Neural cell (in vitro differentiated cells): ENCODE results near the gene HRH1. TPM values are rescaled to one million over a fixed set of nuclear protein-coding genes. Genes with fewer than 3 reads are reported as not detected.

Source experiments
- H2AFZ ChIP-seq: fragments of 200-600, 300-800 bp; sonication (generic), shearing (Covaris generic); 2 replicates; pipeline ENCODE4 v1.6.0; 2014; ENCODE audit warnings: low read depth, mild to moderate bottlenecking, antibody characterized with exemption, low read length, moderate library complexity
- H3F3A ChIP-seq: fragments of 200-600 bp; shearing (Covaris generic); 2 replicates; pipeline ENCODE4 v1.6.1; 2016; ENCODE audit warnings: mild to moderate bottlenecking, moderate library complexity, mixed read lengths, antibody characterized with exemption, low read length; ENCODE audit not compliant: insufficient read depth, poor library complexity, severe bottlenecking
- H3K27ac ChIP-seq: fragments of 200-600, 300-800 bp; sonication (generic), shearing (Covaris generic); 2 replicates; pipeline ENCODE4 v1.5.1; 2014; ENCODE audit warnings: mild to moderate bottlenecking, low read length, moderate library complexity
- H3K27me3 ChIP-seq: fragments of 300-800, 200-600 bp; sonication (generic), shearing (Covaris generic); 2 replicates; pipeline ENCODE4 v1.6.0; 2014; ENCODE audit warnings: mild to moderate bottlenecking, low read depth, low read length, moderate library complexity; ENCODE audit not compliant: insufficient read depth
- H3K36me3 ChIP-seq: fragments of 300-800, 200-600 bp; sonication (generic), shearing (Covaris generic); 2 replicates; pipeline ENCODE4 v1.5.1; 2014; ENCODE audit warnings: mild to moderate bottlenecking, antibody characterized with exemption, low read length, moderate library complexity; ENCODE audit not compliant: insufficient read depth
- H3K4me2 ChIP-seq: fragments of 300-800, 200-600 bp; sonication (generic), shearing (Covaris generic); 2 replicates; pipeline ENCODE4 v1.6.0; 2014; ENCODE audit warnings: mild to moderate bottlenecking, low read length
- H3K4me3 ChIP-seq: fragments of 300-800, 200-600 bp; sonication (generic), shearing (Covaris generic); 2 replicates; pipeline ENCODE4 v1.5.1; 2014; ENCODE audit warnings: mild to moderate bottlenecking, low read length, moderate library complexity
- H3K79me2 ChIP-seq: fragments of 200-600 bp; shearing (Covaris generic); replicated peaks from 2 replicates; pipeline ENCODE4 v1.6.0; 2014; ENCODE audit warnings: mild to moderate bottlenecking, low read length, moderate library complexity; ENCODE audit not compliant: insufficient read depth
- H3K9ac ChIP-seq: fragments of 300-800, 200-600 bp; sonication (generic), shearing (Covaris generic); 2 replicates; pipeline ENCODE4 v1.6.1; 2016; ENCODE audit warnings: mild to moderate bottlenecking, low read length, mixed read lengths
- H3K9me2 ChIP-seq: fragments of 200-600 bp; shearing (Covaris generic); 2 replicates; pipeline ENCODE4 v1.6.1; 2016; ENCODE audit warnings: mild to moderate bottlenecking, low read length, mixed read lengths; ENCODE audit not compliant: insufficient read depth
- H3K9me3 ChIP-seq: fragments of 200-600, 300-800 bp; sonication (generic), shearing (Covaris generic); 2 replicates; pipeline ENCODE4 v1.6.1; 2016; ENCODE audit warnings: mild to moderate bottlenecking, mixed run types, low read length, moderate library complexity, mixed read lengths
- H4K20me1 ChIP-seq: fragments of 200-600 bp; shearing (Covaris generic); 2 replicates; pipeline ENCODE4 v1.6.1; 2016; ENCODE audit warnings: mild to moderate bottlenecking, mixed run types; ENCODE audit not compliant: insufficient read depth
- EP300 ChIP-seq: fragments of 450-650 bp; conservative IDR thresholded peaks from 2 replicates; pipeline ENCODE4 v1.6.1; 2014; ENCODE audit warnings: antibody characterized with exemption, mild to moderate bottlenecking, moderate library complexity; ENCODE audit not compliant: poor library complexity, severe bottlenecking
- EZH2 ChIP-seq: fragments of 200-600, 300-800 bp; shearing (Covaris generic), sonication (generic); IDR thresholded peaks from 2 replicates; pipeline ENCODE4 v1.6.1; 2014; ENCODE audit warnings: antibody characterized with exemption, low read length, borderline replicate concordance, mild to moderate bottlenecking; ENCODE audit not compliant: insufficient read depth, poor library complexity, severe bottlenecking
- MXI1 ChIP-seq: fragments of 450-650 bp; conservative IDR thresholded peaks from 2 replicates; pipeline ENCODE4 v1.6.1; 2014; ENCODE audit warnings: antibody characterized with exemption, mild to moderate bottlenecking; ENCODE audit not compliant: poor library complexity, severe bottlenecking
- POLR2AphosphoS5 ChIP-seq: IDR thresholded peaks from 2 replicates; pipeline ENCODE4 v1.6.1; 2012
- RAD21 ChIP-seq: fragments of 450-650 bp; conservative IDR thresholded peaks from 2 replicates; pipeline ENCODE4 v1.6.1; 2014; ENCODE audit warnings: antibody characterized with exemption, mild to moderate bottlenecking, moderate library complexity
- SMC3 ChIP-seq: fragments of 450-650 bp; conservative IDR thresholded peaks from 2 replicates; pipeline ENCODE4 v1.6.1; 2014; ENCODE audit warnings: antibody characterized with exemption, mild to moderate bottlenecking, moderate library complexity; ENCODE audit not compliant: poor library complexity
- TAF1 ChIP-seq: IDR thresholded peaks from 2 replicates; pipeline ENCODE4 v1.6.1; 2012; ENCODE audit warnings: low read depth
- polyA plus RNA-seq: library from polyadenylated mRNA; depleted of rRNA; stranded (reverse); fragments of >200 nt; gene quantifications from 2 replicates; pipeline ENCODE4 v1.2.3, GENCODE V29; 2014
- TF ChIP-seq, protein P1 (sequence below): IDR thresholded peaks from 2 replicates; pipeline ENCODE4 v1.6.1; 2012; ENCODE audit warnings: borderline replicate concordance
- TF ChIP-seq, protein P2 (sequence below): fragments of 450-650 bp; IDR thresholded peaks from 2 replicates; pipeline ENCODE4 v1.5.1; 2014; ENCODE audit warnings: antibody characterized with exemption, mild to moderate bottlenecking, moderate library complexity; ENCODE audit not compliant: poor library complexity, severe bottlenecking

HRH1 gene
- polyA plus RNA-seq, 1 donor from 2014 or later, result 0.06 TPM

DNA sequence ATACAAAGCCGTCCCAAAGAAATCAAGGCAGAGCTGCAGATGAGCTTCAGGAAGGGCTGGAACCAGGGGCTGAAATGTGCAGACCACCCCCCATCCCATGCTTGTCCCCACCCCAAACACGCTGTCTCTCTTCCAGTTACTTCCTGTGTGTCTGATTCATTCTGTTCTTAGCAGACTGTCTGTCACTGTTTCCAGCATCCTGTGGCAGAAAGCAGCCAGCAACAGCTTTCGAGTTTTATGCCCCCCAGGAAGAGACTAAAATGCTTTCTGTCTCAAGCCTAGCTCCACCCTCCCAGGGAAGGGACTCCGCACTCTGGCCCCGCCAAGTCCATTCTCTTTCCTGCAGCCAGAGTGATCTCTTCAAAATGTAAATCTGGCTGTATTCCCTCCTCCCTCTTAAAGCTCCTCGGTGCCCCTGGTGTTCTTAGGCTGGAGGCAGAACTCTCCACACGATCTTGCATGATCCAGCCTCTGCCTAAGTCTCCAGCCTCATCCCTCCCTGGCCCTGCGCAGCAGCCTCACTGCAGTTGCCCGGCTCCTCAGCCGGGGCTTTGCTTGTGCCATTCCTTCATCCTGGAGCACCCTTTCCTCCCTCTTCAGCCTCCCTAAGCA lies 41.5 kb downstream of the HRH1 start:
- Histone ChIP-seq H3K27ac (no peak overlapping the region), H3K9me2 (no peaks in the 10 kb centered on the region), H3K27me3 (no peaks in the 10 kb centered on the region), H3K79me2 (no peaks in the 10 kb centered on the region), H3F3A (no peaks in the 10 kb centered on the region), H2AFZ (no peak overlapping the region), H4K20me1 (no peaks in the 10 kb centered on the region), H3K4me2 (no peak overlapping the region), H3K36me3 (no peaks in the 10 kb centered on the region), H3K9me3 (no peaks in the 10 kb centered on the region), H3K4me3 (no peak overlapping the region), H3K9ac (no peak overlapping the region)
- TF ChIP-seq EP300 (no peak), MXI1 (no peak), EZH2 (no peak), POLR2AphosphoS5 (no peak), RAD21 (no peak), SMC3 (no peak), TAF1 (no peak)
- TF ChIP-seq, protein P1, sequence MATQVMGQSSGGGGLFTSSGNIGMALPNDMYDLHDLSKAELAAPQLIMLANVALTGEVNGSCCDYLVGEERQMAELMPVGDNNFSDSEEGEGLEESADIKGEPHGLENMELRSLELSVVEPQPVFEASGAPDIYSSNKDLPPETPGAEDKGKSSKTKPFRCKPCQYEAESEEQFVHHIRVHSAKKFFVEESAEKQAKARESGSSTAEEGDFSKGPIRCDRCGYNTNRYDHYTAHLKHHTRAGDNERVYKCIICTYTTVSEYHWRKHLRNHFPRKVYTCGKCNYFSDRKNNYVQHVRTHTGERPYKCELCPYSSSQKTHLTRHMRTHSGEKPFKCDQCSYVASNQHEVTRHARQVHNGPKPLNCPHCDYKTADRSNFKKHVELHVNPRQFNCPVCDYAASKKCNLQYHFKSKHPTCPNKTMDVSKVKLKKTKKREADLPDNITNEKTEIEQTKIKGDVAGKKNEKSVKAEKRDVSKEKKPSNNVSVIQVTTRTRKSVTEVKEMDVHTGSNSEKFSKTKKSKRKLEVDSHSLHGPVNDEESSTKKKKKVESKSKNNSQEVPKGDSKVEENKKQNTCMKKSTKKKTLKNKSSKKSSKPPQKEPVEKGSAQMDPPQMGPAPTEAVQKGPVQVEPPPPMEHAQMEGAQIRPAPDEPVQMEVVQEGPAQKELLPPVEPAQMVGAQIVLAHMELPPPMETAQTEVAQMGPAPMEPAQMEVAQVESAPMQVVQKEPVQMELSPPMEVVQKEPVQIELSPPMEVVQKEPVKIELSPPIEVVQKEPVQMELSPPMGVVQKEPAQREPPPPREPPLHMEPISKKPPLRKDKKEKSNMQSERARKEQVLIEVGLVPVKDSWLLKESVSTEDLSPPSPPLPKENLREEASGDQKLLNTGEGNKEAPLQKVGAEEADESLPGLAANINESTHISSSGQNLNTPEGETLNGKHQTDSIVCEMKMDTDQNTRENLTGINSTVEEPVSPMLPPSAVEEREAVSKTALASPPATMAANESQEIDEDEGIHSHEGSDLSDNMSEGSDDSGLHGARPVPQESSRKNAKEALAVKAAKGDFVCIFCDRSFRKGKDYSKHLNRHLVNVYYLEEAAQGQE, result no peak
- TF ChIP-seq, protein P2, sequence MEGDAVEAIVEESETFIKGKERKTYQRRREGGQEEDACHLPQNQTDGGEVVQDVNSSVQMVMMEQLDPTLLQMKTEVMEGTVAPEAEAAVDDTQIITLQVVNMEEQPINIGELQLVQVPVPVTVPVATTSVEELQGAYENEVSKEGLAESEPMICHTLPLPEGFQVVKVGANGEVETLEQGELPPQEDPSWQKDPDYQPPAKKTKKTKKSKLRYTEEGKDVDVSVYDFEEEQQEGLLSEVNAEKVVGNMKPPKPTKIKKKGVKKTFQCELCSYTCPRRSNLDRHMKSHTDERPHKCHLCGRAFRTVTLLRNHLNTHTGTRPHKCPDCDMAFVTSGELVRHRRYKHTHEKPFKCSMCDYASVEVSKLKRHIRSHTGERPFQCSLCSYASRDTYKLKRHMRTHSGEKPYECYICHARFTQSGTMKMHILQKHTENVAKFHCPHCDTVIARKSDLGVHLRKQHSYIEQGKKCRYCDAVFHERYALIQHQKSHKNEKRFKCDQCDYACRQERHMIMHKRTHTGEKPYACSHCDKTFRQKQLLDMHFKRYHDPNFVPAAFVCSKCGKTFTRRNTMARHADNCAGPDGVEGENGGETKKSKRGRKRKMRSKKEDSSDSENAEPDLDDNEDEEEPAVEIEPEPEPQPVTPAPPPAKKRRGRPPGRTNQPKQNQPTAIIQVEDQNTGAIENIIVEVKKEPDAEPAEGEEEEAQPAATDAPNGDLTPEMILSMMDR, result no peak

DNA sequence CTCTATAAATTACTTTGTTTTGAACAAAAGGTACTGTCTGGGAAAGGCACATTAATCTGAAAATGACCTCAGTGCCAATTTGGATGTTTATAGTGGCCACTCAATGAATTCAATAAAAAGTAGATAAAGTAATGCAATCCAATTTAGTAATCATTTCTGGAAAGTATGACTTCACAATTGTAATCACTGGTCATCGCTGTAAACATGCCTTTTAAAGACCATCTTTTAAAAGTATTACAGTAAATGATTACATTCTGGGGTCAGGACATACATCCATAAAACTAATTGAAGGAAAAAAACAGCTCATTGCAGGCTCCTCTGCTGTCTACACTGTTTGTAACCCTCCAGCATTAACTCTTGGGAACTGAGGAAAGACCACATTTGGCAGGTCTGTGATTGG lies 43.2 kb downstream of the HRH1 start:
- H3K36me3 ChIP-seq, result no peaks in the 10 kb centered on the region
- no peaks in the 10 kb centered on the region for H3K27me3 ChIP-seq
- H2AFZ ChIP-seq, result no peak overlapping the region
- TF ChIP-seq, protein P1, result no peak
- TF ChIP-seq EZH2 (no peak), TAF1 (no peak), RAD21 (no peak), SMC3 (no peak), EP300 (no peak), POLR2AphosphoS5 (no peak), MXI1 (no peak)
- TF ChIP-seq, protein P2, result no peak
- H4K20me1 ChIP-seq, result no peaks in the 10 kb centered on the region
- H3K9me2 ChIP-seq, result no peaks in the 10 kb centered on the region
- H3K79me2 ChIP-seq, result no peaks in the 10 kb centered on the region
- no peak overlapping the region for H3K9ac ChIP-seq
- H3K27ac ChIP-seq, result no peak overlapping the region
- no peaks in the 10 kb centered on the region for H3F3A ChIP-seq
- no peak overlapping the region for H3K4me3 ChIP-seq
- H3K4me2 ChIP-seq, result no peak overlapping the region
- no peaks in the 10 kb centered on the region for H3K9me3 ChIP-seq
